Right lobe of liver (tissue), 4 donors: ENCODE measurements around the gene GIMAP6.

Experiments used
- POLR2A ChIP-seq: fragments of 450-650 bp; IDR thresholded peaks from one replicate; pipeline ENCODE4 v1.6.1; 2017; ENCODE audit warnings: antibody characterized with exemption, mild to moderate bottlenecking
- TF ChIP-seq, protein P1 (sequence below), 4 donors: fragments of 200-600 bp in 3 of 4; fragments of 450-650 bp in 1 of 4; IDR thresholded peaks; one replicate each; pipeline versions ENCODE4 v1.5.1 to v1.8.0; 2016 to 2022; ENCODE audit warnings: antibody characterized with exemption in 4 of 4, mild to moderate bottlenecking in 2 of 4
- donor health status: DM: no; HTN: no; CAD: no.
- donor health status: DM: no; HTN: no; CAD: no.
- donor health status: DM: no; HTN: yes; CAD: no.

DNA sequence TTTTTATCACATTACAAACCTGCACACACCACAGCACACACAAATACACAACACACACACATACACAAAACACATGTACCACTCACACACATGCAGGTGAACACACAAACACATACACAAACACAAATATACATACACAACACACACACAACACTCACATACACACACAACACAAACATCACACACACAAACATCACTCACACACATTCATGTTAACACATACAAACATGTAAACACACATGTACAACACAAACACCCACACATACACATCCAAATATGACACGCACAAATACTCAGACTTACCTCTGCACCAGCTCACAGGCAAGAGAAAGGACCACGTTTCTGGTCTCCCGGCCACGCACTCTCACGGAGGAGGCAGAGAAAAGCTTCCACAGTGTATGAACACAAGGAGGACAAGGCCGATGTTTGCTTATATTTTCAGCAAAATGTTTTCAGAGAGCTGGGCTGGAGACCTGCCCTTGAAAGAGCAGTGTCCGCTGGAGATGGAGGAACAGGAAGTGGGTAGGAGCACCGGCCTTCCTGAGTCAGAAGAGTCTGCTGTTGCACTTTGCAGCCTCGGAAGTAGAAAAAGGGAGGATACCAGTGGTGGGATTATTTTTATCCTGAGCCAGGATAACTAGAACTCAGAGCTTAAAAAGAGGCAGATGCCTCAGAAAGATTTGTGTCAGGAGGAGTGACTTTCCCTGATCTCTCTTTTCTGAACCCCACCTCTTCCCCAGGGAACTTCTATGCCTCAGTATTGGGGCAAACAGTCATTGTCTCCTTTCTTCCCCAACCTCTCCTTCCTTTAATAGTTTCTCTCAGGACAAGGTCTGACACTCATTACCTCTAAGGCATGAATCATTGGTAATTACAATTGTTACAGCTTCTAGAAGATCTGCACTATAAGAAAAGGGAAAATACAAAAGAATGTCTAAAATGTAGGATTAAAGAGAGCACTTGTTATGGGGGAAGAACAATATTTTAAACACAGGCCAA, at the start of gene GIMAP6:
- TF ChIP-seq, protein P1, sequence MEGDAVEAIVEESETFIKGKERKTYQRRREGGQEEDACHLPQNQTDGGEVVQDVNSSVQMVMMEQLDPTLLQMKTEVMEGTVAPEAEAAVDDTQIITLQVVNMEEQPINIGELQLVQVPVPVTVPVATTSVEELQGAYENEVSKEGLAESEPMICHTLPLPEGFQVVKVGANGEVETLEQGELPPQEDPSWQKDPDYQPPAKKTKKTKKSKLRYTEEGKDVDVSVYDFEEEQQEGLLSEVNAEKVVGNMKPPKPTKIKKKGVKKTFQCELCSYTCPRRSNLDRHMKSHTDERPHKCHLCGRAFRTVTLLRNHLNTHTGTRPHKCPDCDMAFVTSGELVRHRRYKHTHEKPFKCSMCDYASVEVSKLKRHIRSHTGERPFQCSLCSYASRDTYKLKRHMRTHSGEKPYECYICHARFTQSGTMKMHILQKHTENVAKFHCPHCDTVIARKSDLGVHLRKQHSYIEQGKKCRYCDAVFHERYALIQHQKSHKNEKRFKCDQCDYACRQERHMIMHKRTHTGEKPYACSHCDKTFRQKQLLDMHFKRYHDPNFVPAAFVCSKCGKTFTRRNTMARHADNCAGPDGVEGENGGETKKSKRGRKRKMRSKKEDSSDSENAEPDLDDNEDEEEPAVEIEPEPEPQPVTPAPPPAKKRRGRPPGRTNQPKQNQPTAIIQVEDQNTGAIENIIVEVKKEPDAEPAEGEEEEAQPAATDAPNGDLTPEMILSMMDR (IDR thresholded peaks at IDR 0.05) = no peak
- TF ChIP-seq POLR2A = no peak
